NCI-H748 treated with DMSO at 0.1 percent for 48 hours (cell line): ENCODE measurements around the gene PCP4L1.

ENCODE experiments used
- DNase-seq: peaks from one replicate; lab custom pipeline; 2025; lab: John Stamatoyannopoulos, UW

The PCP4L1 gene

DNA sequence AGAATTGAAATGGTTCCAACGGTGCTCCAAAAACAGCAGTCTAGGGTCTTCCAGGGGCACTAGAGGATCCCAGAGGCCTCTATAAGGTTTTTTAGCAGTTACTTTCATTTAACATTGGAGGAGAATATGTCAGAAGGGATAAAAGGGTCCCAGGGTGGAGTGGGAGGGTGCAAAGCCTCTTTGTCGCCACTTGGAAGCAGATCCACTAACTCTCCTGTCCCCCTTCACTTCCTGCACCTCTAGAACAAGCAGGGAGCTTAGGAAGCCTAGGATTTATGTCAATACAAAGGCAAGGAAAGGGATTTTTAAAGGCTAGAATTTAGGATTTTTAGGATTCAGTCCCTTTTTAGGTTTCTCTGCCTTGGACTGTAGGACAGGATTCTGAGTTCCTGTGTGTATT, 8.3 kb downstream of the PCP4L1 start:
- no peak for DNase-seq

DNA sequence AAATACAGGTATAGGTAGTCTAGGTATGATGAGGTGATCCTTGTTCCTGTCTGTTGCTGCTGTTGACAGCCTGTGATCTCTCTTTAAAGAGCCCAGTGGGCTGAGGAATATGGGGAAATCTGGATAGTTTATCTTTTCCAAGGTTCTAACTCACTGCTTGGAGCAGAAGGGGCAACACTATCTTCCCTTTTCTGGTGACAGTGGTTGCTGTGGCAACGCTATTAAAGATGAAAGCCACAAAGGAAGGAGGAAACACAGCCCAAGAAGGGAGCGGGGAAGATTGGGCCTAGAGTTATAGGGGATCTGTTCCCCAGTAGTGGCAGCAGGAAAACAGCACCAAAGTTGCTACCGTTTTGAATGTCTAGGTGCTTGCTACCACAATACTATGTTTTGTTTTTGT, 8.8 kb downstream of the PCP4L1 start:
- no peak for DNase-seq

DNA sequence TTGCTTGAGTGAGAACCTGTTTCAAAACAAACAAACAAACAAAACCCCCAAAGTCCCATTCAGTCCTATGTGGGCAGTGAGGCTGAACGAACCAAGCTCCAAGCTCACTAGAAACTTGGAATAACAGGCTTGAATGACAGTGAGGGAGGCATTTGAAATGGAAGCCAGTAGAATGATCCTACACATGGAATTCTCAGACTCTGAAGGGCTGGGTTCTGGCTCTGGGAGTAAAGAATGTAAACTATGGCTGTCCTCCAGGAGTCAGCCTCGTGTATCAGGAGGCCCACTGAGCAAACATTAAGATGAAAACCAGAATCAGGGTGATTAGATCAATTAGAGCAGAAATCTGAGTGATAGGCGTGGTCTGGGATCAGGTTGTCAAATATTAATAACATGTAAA, 14.9 kb downstream of the PCP4L1 start:
- DNase-seq: no peak

DNA sequence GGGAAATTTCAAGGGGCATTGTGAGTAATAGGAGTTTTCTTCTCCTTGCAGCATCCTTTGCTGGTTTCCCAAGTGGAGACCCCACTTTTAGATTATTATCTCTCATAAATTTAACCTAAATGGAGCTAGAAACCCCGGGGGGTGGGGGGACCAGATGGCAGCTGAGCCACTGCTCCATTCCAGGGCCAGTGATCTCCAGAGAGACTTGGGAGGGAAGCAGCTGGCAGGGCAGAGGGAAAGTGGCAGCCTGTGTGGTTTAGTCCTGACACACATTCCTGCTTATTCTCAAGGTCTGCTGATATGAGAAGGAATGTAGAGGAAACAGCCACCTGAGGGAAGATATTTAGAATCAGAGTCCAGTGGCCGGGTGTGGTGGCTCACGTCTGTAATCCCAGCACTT, 16.3 kb downstream of the PCP4L1 start:
- no peak for DNase-seq

DNA sequence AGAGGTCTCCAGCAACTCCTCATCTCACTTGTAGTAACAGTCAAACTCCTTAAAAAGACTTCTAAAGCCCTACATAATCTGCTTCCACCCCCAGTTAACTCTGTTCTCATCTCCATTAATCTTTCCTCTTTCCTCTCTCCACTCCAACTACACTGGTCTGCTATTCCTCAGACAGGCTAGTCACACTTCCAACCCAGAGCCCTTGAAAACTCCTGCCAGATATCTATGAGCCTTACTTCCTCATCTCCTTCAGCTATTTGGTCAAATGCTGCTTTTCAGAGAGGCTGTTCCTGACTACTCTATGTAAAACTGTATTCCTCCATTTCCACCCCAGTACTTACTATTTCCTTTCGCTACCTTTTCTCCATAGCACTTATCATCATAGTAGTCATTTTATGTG, 24.4 kb downstream of the PCP4L1 start:
- no peak for DNase-seq

DNA sequence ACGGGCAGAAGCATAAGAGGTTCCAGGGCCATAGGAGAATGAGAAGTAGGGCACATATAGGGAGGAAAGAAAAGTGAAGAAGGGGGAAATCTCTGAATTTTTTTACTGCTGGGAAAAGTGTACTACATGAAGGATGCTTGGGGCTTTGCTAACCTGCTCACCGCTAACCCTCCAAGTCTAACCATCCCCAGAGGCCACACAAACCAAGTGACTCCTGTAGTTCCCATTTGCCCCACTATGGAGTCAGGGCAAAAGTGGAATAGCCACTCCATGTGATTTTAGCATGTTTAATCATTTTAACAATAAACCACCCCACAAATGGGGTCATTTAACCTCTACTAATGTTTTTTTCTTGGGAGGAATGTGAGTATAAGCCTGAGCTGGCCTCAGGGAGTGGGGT, 26.6 kb downstream of the PCP4L1 start:
- DNase-seq: no peak

DNA sequence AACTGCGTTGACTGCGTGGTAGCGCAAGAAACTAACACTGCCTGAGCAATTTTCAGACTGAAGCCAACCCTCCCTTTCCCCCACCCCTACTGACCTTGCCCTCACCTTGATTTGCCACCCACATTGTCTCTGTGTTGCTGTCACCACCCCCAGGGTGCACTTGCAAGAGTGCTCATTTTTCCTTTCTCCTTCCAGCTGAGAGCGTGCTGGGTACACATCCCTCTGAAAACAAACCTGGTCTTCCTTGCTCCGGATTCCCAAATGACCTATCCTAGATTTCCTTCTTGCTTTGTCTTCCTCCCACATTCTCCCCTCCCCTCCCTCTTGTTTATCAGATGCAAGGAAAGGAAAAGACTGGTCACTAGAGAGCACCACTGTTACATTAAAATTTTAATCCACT, 27.0 kb downstream of the PCP4L1 start:
- DNase-seq: no peak

DNA sequence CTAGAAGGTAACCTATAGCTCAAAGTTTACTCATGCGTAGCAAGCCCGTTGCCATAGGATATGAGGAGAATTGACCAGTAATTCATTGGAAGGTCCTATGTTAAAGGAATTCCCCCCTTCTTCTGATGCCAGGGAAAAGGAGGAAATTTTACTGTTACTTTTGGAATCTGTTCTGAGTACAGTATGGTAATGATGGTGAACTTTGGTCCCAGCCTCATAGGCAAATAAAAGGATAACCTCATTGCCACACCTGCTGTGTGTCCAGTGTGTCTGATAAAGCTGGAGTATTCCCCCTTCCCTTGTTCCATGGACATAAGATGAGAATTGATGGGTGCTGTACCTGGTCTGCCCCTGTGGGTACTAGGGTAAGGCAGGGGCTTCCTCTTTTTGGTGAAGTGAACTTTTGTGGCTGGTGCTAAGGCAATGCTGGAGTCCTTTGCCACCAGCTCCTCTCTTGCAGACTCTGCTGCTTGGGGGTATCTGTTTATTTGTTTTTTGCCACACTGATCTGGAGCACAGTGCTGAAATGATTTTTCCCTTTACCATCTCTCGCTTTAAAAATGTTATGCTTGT, 29.0 kb downstream of the PCP4L1 start:
- DNase-seq: no peak

DNA sequence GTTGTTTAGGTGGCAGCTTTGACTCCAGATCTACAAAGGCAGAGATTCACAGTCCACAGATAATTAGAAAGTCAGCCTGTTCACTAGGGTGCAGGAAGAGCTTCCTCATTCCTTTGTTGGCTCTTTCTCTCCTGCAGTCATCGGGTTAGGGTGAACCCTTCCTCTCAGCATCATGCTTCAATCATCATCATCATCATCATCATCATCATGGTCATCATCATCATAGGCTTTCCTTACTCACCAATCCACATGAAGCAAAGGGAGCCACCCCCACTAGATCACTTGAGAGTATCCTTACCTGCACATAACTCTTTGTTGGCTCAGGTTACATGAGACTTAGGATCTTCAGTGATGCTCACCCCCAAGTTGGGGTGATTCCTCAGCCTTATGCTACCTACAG, 32.2 kb downstream of the PCP4L1 start:
- no peak for DNase-seq

DNA sequence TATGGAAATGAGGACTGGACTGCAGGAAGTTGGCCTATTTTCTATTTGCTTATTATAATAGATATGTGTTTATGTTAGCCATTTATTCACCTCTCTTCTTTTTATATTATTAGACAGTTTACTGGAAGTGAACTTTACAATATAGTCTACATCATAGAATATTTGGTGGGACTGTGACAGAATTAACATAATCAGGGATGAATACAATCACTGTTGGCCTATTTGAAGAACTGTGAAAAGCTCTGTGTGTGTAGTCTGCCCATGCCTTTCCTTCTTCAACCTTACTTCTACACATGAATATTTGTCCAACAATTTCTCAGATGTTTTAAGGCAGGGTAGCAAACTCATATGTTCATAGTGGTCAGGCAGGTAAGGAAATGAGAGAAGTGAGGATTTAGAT, 38.9 kb downstream of the PCP4L1 start:
- DNase-seq: no peak

DNA sequence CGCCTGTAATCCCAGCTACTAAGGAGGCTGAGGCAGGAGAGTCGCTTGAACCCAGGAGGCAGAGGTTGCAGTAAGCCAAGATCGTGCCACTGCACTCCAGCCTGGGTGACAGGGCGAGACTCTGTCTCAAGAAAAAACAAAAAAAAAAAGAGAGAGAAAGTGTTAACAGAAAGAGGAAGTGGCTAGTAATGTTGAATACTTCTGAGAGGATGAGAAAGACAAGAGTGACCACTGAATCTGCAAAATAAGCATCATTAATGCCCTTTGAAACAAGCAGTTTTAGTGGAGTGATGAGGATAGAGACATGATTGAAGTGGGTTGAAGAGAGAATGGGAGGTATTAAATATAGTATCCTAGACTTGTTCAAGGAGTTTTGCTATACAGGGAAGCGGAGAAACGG, 39.6 kb downstream of the PCP4L1 start:
- no peak for DNase-seq

DNA sequence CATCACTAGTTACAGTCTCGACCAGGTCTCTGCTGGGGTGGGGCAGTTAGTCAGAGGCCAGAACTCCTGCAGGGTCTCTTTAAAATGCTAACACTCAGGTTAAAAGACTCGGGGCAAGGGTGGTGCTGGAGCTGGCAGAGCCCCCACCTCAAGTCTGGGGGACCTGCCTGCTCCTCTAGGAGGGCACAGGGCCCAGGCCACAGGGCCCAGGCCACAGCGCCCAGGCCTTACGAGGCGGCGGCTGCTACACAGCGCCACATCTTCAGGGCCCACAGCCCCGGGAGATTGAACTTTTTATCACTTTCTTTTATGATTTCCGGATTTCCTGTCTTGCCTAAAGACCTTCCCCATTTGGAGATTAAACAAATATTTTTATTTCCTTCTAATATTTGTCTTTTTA, 40.8 kb downstream of the PCP4L1 start:
- DNase-seq: no peak

DNA sequence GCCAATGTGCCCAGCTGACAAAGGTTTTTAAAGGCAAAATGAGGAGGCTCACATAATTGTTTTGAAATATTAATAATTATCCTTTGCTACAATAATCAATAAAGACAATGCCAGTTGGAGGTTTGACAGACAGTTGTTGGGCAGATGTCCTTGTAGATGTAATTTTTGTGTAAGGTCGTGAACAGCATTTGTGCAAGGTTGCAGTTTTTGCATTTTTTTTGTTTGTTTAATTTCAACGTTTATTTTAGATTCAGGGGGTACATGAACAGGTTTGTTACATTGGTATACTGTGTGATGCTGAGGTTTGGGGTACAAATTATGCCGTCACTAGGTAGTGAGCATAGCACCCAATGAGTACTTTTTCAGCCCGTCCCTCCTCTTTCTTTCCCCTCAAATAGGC, 41.9 kb downstream of the PCP4L1 start:
- DNase-seq: no peak

DNA sequence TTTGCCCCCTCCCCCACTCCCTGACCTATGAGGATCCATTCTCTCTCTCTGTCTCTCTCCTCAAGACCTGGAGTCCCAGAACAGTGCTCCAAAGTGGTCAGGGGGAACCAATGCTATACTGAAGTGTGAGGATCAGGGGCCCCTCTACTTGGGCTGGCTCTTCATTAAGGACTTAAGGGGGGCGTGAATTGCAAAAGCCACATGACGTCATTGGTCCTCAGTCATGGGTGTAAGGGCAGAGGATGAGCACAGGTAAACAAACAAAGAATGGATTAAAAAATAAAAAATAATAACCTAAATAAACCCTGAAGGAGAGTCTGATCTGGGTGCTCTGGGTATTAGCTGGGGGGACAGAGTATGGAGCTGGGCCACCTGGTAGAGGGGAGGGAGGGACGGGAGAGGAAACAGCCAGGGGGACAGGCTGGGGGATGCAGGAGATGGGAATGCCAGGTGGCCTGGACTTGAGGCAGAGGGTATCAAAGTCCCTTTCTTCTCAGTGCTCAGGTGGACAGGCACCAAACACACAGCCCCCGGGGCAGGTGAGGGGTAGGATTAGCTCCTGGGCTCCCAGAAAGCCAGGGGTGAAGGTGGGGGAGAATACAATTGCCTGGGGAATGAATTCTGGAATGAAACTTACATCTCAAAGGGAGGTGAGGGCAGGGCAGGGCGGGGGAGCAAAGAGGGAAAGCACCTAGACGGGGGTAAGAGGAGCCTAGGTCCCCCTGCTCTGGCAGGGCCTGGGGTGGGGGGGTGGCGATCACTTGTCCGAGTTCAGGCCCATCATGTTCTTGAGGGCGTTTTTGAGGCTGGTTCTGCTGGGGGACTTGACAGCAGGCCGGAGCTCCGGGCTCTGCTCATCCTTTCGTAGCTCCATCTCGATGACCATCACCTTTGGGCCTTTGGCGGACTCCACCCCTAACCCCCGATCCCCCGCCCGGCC, 46.7 kb downstream of the PCP4L1 start:
- no peak for DNase-seq

DNA sequence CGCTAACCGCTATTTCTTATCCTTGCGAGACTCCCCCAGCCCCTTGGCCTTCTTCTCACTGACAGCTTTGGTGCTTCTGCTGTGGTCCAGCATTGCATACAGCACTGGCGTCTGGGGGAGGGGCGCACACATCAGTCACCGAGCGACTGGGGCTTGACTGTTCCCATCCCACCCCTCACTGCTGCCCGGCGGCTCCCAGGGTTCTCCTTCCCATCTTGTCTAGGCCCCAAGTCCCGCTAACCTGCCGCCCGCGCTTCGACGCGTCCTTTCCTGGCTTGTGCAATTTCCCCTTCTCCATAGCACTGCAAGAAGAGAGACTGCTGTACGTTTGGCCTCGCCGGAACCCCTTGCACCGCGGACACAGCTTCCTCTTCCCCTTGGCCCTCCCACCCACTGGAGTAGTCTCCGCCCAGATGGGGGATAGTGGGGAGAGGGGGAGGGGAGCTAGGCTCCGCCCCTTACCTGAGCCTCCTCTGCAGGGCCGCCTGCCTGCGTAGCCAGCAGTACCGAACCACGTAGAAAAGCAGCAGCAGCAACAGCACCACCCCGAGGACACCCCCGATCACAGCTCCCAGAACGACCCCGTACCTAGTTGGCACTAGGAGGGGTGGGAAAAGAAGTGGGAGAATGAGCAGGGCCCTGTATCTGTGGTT, 47.4 kb downstream of the PCP4L1 start:
- DNase-seq: no peak

DNA sequence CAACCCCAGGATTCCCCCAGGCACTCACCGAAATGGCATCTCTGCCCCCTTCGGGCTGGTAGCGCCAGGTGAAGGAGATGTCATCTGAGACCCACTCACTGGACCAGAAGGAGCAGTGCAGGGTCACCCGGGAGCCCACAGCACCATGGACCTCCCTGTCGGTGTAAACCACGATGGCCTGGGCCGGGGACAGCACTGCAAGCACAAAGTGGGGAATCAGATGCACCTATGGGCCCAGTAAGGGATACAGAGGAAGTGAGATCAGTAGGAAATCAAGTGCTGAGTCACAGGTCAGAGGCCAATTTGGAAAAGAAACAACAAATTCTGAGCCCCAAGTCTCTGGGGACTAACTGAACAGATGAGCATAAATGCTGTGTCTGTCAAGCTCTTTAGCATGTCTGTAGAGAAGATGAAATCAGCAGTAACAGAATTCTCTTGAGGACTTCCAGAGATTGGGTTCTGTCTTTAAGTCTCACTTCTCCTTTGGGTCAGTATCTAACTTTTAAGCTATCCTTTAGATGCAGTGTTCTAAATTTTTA, 48.8 kb downstream of the PCP4L1 start:
- DNase-seq: no peak

DNA sequence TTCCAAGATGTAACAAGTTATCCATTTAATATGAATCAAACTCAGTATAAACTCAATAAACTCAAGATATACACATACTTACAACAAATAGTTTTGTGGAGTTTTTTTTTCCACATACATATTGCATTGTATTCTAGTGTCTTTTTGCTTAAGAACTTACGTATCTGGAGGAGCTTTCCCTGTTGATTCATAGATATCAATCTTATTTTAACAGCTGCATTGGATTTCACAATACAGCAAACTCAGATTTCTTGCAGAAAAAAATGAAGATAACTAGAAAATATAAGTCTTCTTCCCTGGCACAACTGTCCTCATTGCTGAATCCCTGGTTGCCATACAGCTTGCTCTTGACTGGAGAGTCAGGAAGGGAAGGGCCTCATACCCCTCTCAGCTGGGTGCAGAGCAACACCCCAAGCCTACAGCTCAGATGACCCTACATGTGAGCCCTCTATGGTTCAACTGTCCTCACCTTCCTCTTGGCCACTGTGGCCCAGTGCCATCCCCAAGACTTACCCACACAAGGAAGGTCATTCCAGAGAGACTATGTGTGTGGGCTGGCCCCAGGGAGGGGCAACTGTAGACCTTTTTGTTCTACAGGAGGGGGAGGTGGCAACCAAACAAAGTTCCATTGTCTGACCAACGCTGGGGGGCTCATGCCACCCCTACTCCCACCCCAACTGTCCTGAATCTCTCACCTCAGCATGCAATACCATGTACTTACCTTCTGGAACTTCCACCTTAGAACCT, 49.5 kb downstream of the PCP4L1 start:
- no peak for DNase-seq

DNA sequence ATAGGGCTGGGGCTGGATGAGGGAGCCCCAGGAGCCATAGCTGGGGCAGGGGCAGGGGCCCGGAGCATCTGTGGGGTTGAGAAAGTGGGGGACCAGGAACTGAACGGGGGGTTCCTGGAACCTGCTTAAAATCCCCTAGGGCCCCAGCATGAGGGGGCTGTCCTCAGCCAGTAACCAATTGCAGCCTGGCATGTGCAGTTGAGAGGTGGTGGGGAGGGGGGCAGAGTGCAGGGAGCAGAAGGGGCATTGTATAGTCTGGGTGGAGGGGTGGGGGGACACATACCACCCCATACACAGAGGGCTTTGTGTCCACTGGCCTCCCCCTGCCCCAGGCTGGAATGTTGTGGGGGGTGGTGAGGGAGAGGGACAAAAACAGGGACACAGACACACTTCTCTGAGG, 51.3 kb downstream of the PCP4L1 start, which contains the start of gene MPZ:
Gene MPZ, minus strand, starts transcription at position 101 of the 400 bp plus-strand sequence. Its CDS starts 63 bp downstream, at position 38.
- no peak for DNase-seq

DNA sequence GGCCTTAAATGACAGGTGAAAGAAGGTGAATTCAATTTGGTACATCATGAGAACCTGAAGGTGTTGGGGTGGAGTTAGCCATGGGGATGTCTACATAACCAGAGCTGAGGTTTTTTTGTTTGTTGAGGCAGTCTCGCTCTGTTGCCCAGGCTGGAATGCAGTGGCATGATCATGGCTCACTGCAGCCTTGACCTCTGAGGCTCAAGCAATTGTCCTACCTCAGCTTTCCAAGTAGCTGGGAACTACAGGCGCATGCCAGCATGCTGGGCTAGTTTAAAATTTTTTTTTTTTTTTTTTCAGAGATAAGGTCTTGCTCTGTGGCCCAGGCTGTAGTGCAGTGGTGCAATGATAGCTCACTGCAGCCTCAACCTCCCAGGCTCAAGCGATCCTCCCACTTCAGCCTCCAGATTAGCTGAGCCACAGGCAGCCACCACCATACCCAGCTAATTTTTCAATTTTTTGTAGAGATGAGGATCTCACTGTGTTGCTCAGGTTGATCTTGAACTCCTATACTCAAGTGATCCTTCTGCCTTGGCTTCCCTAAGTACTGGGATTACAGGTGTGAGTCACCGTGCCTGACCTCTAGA, 53.1 kb downstream of the PCP4L1 start:
- no peak for DNase-seq

DNA sequence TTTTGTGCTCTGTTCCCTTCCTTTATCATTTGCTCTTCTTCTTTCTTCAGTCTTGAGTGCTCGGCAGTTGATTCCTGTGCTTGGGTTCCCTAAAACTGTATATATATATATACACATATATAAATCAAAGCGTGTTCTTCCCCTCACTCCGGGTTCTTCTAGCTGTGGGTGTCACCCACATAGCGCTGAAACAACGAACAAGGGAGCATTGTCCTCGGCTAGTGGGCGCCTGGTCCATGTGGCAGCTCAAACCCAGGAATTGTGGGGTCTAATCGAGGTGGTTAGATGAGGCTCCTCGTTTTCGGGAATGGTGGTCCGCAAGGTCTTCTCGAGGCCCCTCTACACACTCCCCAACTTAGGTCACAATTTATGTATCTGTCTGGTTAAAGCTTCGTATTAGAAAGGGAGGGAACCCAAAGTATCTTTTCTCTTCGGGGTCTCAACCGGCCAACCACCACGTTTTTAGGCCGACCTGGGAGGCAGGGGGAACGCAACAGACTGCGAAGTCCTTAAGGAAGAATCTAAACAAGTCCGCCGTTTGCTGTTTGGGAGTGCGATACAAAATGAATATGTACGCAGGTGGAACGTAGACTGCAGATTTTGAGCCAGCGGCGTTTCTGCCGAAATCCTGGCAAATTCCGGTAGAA, 55.1 kb downstream of the PCP4L1 start:
- no peak for DNase-seq
